ENCODE data around the gene NXT1. TPM values are rescaled to one million over a fixed set of nuclear protein-coding genes. Genes with fewer than 3 reads are reported as not detected.

The NXT1 gene
- total RNA-seq, 1 experiment from 2014 or later: 40.1 TPM

GRCh38 chr20:23357767-23358562 is 7.4 kb downstream of the NXT1 start:
- POLR2A ChIA-PET: interaction anchor here (0.6 to 12.7 kb wide), 50 partner anchors 8 to 1692 kb away, joined by 3 to 261 read pairs (median 4); partner anchors contain the start of genes CST3, NAPB, NXT1 and THBD
- DNase-seq (ENCODE audit: unreplicated experiment): peak; percentile 99
- H3K4me3 Mint-ChIP-seq (ENCODE audit: unreplicated experiment): peak overlapping the region; percentile 86
- TF ChIP-seq, protein P1, sequence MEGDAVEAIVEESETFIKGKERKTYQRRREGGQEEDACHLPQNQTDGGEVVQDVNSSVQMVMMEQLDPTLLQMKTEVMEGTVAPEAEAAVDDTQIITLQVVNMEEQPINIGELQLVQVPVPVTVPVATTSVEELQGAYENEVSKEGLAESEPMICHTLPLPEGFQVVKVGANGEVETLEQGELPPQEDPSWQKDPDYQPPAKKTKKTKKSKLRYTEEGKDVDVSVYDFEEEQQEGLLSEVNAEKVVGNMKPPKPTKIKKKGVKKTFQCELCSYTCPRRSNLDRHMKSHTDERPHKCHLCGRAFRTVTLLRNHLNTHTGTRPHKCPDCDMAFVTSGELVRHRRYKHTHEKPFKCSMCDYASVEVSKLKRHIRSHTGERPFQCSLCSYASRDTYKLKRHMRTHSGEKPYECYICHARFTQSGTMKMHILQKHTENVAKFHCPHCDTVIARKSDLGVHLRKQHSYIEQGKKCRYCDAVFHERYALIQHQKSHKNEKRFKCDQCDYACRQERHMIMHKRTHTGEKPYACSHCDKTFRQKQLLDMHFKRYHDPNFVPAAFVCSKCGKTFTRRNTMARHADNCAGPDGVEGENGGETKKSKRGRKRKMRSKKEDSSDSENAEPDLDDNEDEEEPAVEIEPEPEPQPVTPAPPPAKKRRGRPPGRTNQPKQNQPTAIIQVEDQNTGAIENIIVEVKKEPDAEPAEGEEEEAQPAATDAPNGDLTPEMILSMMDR (IDR thresholded peaks at IDR 0.05; ENCODE audit: unreplicated experiment): no peak
- intact Hi-C loops (cut with micrococcal nuclease): loop anchor here (1.0 to 5.0 kb wide), 2 partner anchors 8 to 269 kb away; partner anchors contain the start of gene NXT1
- CTCF ChIA-PET: interaction anchor here (0.5 to 5.0 kb wide), 17 partner anchors 8 to 810 kb away, joined by 3 to 36 read pairs (median 3); partner anchors contain the start of genes NAPB and NXT1
- no TSS peak for BruUV-seq (replicated peaks)
- no peaks in the 10 kb centered on the region for H3K9me3 Mint-ChIP-seq (ENCODE audit: unreplicated experiment)
- peaks cover 27% of the 10 kb centered on the region for H3K36me3 Mint-ChIP-seq (ENCODE audit: insufficient read depth, unreplicated experiment)
- no peaks in the 10 kb centered on the region for H3K27me3 Mint-ChIP-seq (ENCODE audit: insufficient read depth, unreplicated experiment)
- peak overlapping the region; percentile 83 for H3K27ac Mint-ChIP-seq (ENCODE audit: low read depth, unreplicated experiment)
- peaks cover 4% of the 10 kb centered on the region for H3K4me1 Mint-ChIP-seq (ENCODE audit: insufficient read depth, unreplicated experiment)

DNA sequence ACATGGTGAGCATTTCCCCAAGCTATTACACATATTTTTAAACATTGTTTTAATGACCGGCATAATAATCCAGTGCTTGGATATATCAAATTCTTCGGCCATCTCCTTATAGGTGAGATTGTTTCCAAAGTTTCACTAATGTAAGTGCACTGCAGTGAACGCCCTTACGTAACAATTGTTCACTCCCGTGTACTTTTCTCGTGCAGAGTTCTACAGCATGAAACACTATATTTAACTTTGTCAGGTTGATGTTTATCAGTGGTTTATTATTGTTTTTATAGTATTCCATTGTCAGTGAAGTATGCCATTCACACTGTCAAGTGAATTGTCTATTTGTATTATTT is 7.9 kb downstream of the NXT1 start:
- POLR2A ChIA-PET: interaction anchor here (0.6 to 12.7 kb wide), 39 partner anchors 8 to 1692 kb away, joined by 3 to 261 read pairs (median 5); partner anchors contain the start of genes CST3, NAPB and NXT1
- H3K27ac Mint-ChIP-seq (ENCODE audit: low read depth, unreplicated experiment): peak overlapping the region; percentile 83
- peaks cover 25% of the 10 kb centered on the region for H3K36me3 Mint-ChIP-seq (ENCODE audit: insufficient read depth, unreplicated experiment)
- intact Hi-C loops (cut with micrococcal nuclease): loop anchor here (1.0 to 5.0 kb wide), 2 partner anchors 8 to 269 kb away; partner anchors contain the start of gene NXT1
- CTCF ChIA-PET: interaction anchor here (0.6 to 5.0 kb wide), 13 partner anchors 8 to 668 kb away, joined by 3 to 36 read pairs (median 3); partner anchors contain the start of genes NAPB and NXT1
- no peaks in the 10 kb centered on the region for H3K9me3 Mint-ChIP-seq (ENCODE audit: unreplicated experiment)
- no peak for DNase-seq (ENCODE audit: unreplicated experiment)
- H3K4me3 Mint-ChIP-seq (ENCODE audit: unreplicated experiment): peak overlapping the region; percentile 86
- H3K4me1 Mint-ChIP-seq (ENCODE audit: insufficient read depth, unreplicated experiment): peaks cover 8% of the 10 kb centered on the region
- BruUV-seq (replicated peaks): no TSS peak
- H3K27me3 Mint-ChIP-seq (ENCODE audit: insufficient read depth, unreplicated experiment): no peaks in the 10 kb centered on the region
- TF ChIP-seq, protein P1 (IDR thresholded peaks at IDR 0.05; ENCODE audit: unreplicated experiment): no peak

DNA sequence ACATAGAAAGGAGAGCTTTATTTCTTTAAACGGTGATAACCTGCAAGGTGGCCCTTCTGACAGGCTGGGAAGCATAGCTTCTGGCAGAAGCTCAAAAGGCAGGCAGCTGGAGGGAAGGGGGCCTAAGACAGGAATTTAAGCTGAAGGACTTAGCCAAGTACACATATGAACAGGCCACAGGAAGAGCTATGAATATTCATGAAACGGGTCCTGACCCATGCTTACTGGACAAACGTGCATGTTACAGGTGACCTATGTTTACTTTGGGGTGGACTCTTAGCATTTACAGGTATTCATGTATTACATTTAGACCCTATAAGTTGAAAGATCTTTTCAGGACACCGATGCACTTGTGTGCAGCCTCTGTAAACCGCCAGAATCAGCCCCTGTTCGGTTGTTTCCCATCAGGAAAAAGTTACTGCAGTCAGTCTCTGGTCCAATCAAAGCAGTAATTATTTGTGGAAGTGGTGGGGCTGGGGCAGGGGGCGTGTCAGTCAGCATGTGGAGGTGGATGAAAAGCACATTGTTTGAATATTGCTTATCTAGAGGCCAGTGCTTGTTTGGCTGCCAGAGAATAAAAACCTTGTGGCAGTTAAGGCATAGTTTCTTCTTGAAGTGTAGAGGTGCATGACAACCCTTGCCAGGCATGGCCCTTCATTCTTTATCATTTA is 8.5 kb downstream of the NXT1 start:
- Mint-ChIP-seq H3K27ac (ENCODE audit: low read depth, unreplicated experiment) (peak overlapping the region; percentile 83), H3K36me3 (ENCODE audit: insufficient read depth, unreplicated experiment) (peaks cover 20% of the 10 kb centered on the region), H3K27me3 (ENCODE audit: insufficient read depth, unreplicated experiment) (no peaks in the 10 kb centered on the region), H3K9me3 (ENCODE audit: unreplicated experiment) (no peaks in the 10 kb centered on the region), H3K4me1 (ENCODE audit: insufficient read depth, unreplicated experiment) (peaks cover 9% of the 10 kb centered on the region), H3K4me3 (ENCODE audit: unreplicated experiment) (peak overlapping the region; percentile 86)
- no TSS peak for BruUV-seq (replicated peaks)
- intact Hi-C loops (cut with micrococcal nuclease): loop anchor here (1.0 to 5.0 kb wide), 2 partner anchors 9 to 268 kb away; partner anchors contain the start of gene NXT1
- POLR2A ChIA-PET: interaction anchor here (0.6 to 12.7 kb wide), 20 partner anchors 8 to 979 kb away, joined by 3 to 261 read pairs (median 8); partner anchors contain the start of genes CST3, NAPB and NXT1
- CTCF ChIA-PET: interaction anchor here (0.6 to 5.0 kb wide), 11 partner anchors 9 to 668 kb away, joined by 3 to 36 read pairs (median 3); partner anchors contain the start of genes NAPB and NXT1
- TF ChIP-seq, protein P1 (IDR thresholded peaks at IDR 0.05; ENCODE audit: unreplicated experiment): no peak
- no peak for DNase-seq (ENCODE audit: unreplicated experiment)
